DMS114 treated with DMSO at 0.1 percent for 48 hours (cell line): ENCODE data around the gene KDM4B.

ENCODE experiments used
- DNase-seq: peaks from one replicate; lab custom pipeline; 2025; ENCODE audit not compliant: unreplicated experiment; lab: John Stamatoyannopoulos, UW

KDM4B gene

GRCh38 chr19:4984438-4984990 is 15.6 kb downstream of the KDM4B start:
- DNase-seq, result no peak

GRCh38 chr19:4985551-4985991 is 16.7 kb downstream of the KDM4B start:
- no peak for DNase-seq

DNA sequence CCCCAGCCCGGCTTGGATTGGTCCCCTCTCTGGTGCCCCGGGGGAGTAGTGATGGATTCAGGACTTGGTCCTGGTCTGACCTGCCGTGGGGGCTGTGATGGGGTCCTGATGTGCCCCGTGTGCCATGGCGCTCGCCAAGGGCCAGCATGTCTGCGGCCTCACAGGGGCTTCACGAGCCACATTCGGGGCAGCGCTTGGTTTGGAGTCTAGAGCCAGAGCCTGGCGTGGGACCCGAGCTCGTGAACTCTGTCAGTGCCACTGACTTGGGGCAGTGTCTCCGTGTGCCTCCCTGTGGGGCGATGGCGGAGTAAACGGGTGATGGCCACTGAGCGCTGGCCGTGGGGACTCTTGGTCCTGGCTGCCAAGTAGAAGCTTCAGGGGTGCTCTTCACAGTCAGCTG is 17.1 kb downstream of the KDM4B start:
- no peak for DNase-seq

DNA sequence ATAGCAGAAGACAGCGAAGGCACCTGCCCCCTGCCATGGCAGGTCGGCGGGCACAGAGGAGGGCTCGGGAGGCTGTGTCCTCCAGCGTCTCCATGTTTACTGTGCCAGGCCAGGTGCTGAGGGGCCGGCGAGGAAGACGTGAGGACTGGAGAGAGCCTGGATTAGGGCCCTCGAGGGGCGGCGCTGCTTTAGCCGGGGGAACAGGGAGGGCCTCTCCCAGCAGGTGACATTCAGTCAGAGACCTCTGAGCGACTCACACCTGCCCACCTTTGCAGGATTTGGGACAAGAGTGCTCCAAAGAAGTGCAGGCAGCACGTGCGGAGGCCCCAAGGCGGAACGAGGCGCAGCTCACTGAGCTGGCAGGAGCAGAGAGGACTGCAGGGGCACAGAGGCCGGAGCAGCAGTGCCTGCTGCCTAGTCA is 17.6 kb downstream of the KDM4B start:
- no peak for DNase-seq

DNA sequence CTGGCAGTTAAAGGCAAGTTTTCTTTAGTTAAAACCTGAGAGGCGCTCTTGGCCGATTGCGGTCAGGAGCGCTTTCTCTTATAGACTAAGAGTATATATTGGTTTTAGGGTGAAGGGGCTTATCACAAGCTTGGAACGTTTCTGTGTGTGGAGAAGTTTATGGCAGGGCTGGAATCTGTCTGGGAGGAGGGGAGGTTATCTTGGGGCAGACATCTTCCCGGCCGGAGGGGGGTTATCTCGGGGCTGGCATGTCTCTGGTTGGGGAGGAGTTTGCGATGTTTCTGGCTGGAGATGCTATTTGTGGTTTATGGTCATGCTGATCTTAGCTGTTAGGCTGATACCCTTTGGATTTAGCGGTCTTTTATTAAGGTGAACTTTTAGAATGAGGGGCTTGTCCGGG is 18.3 kb downstream of the KDM4B start:
- DNase-seq, result no peak

GRCh38 chr19:4987692-4988370 is 18.9 kb downstream of the KDM4B start:
- DNase-seq, result no peak

DNA sequence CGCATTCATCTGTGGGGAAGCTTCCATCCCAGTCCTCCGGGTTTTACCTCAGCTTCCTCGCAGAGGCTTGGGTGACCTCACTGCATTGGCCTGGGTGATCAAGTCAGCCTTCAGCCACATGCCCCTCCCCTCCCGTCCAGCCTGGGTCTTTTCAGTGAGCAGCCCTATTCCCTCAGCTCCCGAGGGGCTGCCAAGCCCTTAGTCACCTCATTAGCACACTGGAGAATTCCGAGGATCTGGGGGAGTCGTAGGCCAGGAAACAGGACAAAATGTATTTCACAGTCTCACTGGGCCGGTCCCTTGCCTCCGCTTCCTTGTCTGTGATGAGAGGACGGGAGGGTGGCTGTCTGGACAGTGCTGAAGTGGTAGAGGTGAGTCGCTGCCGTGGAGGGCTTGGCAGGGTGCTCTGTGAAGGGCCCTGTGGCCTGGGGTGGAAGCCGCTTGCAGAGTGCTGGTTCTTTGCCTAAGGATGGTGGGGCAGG is 19.9 kb downstream of the KDM4B start:
- DNase-seq, result no peak

- no peak for DNase-seq
These were observed 21.4 kb downstream of the KDM4B start for GRCh38 chr19:4990306-4990705.

DNA sequence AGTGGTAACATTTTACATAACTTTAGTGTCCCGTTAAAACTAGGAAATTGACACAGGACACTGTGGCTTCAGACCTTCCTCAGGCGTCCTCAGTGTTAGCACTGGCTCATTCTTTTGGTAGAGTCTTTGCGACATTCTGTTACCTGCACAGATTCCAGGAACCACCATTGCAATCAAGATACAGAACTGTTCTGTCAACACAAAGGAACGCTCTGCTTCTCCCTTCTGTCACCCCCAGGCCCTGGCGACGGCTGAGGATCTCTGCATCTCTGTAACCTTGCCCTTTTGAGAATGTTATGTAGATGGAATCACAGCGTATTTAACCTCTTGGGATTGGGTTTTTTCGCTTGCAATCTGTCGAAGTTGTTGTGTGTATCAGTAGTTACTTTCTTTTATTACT is 22.6 kb downstream of the KDM4B start:
- no peak for DNase-seq

GRCh38 chr19:4991996-4992698 is 23.2 kb downstream of the KDM4B start:
- no peak for DNase-seq

DNA sequence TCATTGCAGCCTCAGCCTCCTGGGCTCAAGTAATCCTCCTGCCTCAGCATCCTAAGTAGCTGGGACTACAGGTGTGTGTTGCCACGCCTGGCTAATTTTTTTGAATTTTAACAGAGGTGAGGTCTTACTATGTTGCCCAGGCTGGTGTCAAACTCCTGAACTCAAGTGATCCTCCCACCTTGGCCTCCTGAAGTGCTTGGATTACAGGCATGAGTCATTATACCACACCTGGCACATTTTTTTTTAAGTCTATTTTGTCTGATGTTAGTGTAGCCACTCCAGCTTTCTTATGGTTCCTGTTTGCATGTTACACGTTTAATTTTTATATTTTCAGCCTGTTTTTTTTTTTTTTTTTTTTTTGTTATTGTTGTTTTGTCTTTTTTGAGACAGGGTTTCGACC is 24.8 kb downstream of the KDM4B start:
- no peak for DNase-seq

DNA sequence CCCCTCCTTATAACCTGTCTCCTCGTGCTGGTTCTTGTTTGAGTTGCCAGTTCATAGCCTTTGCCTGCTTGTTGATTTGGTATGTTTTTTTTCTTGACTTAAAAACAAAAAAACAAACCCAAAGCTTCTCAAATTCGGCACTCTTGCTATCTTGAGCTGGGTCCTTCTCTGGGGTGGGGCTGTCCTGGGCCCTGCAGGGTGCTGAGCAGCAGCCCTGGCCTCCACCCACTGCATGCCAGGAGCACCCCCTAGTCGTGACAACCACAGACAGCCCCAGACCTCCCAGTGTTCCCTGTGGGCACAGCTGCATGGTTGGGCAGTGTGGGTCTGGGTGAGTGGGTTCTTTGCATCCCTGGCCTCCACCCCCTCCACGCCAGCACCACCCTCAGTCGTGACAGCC is 27.8 kb downstream of the KDM4B start:
- DNase-seq, result no peak

DNA sequence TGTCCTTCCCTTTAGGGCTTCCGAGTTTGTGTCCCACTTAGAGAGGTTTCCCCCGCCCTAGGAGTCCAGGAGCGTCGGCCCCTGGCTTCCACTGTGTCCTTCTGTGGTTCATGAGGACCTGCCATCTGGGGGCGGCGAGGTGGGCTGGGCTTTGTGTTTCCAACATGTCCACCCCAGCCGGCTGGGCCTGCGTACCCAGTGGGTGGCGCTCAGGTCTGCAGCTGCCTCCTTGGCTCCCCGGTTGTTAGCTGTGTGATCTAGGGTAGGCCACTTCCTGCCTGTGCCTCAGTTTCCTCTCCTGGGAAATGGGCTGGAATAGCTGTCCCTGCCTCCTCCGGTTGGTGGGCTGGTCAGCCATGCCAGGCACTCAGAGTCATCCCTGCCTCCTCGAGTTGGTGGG is 28.4 kb downstream of the KDM4B start:
- no peak for DNase-seq

DNA sequence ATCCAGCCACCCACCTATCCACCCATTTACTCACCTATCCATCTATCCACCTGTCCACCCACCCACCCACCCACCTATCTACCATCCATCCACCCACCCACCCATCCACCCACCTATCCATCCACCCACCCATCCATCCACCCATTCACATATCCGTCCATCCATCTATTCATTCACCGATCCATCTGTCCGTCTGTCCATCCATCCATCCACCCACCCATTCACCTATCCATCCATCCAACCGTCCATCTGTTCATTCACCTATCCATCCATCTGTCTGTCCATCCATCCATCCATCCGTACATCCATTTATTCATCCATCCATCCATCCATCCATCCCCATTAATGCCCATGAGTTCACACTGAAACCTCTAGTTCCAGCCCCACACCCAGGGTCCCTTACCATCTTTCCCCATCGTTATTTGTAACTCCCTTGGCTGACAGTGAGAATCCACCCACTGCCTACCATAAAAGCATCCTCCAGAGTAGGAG is 31.3 kb downstream of the KDM4B start:
- DNase-seq, result no peak

DNA sequence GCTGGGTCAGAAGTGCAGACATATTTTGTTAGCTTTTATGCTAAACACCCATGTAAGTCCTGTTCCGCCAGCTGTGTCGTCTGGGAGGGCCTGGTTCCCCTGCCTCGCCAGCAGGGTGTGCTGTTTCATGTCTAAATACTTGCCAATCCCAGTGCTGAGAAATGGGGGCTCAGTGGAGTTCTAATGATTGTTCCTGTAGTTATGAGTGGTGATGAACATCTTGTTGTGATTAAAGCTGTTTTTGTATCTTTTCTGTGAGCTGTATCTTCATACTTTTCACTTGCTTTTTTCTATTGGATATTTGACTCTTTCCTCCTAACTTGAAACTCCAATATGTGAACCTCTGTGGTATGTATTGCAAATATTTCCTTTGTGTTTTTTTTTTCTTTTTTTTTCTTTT is 32.7 kb downstream of the KDM4B start:
- DNase-seq, result no peak

DNA sequence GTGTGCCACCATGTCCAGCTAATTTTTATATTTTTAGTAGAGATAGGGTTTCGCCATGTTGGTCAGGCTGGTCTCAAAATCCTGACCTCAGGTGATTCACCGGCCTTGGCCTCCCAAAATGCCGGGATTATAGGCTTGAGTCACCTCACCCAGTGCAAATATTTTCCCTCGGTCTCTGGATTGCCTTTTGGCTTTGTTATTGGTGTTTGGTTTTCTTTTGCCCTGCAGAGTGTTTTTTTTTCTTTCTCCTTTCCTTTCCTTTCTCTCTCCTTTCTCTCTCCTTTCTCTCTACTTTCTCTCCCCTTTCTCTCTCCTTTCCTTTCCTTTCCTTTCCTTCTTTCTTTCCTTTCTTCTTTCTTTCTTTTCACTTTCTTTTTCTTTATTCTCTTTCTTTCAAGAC is 33.2 kb downstream of the KDM4B start:
- DNase-seq, result no peak

- no peak for DNase-seq
These were observed 34.9 kb downstream of the KDM4B start for GRCh38 chr19:5003781-5004180.

DNA sequence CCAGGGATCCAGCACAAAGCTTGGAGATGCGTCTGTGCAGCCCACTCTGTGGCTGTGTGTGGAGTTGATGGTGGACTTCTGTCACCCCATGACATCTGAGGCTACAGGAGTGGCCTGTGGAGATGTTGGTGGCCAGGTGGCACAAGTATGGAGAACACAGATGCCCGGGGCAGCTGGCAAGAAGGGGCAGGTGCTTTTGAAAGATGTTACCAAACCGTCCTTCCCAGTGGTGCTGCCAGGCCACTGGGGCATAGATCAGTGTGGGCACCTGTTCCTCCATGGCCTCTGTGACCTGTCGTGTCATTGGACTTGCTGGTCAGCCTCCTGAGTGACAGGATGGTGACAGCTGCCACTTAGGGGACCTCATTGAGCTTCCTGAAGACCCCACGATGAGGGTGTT is 36.2 kb downstream of the KDM4B start:
- no peak for DNase-seq

DNA sequence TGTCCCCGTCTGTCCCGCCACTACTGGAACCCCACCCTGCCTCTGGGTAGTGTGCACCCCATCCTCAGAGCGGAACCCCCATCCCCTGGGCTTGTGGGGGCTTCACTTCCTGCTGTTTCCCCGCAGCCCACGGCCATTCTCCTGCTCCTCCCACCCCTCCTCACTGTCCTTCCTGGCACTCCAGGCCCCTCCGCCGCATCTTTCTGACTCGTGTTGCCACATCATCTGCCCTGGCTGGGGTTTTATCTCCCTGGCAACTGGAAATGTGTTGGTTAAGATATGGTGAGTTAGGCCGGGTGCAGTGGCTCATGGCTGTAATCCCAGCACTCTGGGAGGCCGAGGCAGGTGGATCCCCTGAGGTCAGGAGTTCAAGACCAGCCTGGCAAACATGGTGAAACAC is 37.3 kb downstream of the KDM4B start:
- no peak for DNase-seq

DNA sequence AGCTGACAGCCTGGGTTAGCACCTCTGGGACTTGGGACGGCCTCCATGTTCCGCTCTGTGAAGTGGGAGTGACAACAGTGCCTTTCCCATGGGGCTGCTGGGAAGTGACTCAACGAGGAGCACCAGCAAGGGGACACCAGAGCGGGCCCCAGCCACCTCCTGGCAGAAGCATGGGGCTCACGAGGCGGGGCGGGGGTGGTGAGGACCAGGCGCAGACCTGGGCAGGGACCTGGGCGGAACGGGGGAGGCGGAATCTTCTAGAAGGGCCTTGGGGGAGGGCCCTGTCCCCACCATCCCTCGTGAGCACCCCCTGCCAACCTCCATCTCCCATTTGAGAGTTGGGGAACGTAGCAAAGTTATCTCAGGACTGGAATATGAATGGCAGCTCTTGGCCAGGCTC is 37.9 kb downstream of the KDM4B start:
- DNase-seq, result no peak

GRCh38 chr19:5011476-5012238 is 42.7 kb downstream of the KDM4B start:
- no peak for DNase-seq
